NB4 (cell line): Measurements from ENCODE around the gene JOSD1.

Experiments used
- CTCF ChIP-seq: IDR thresholded peaks from one replicate; pipeline ENCODE4 v1.5.1; 2012; ENCODE audit warnings: low read depth, low read length
- POLR2A ChIP-seq: IDR thresholded peaks from 2 replicates; pipeline ENCODE4 v1.6.1; 2011; ENCODE audit warnings: mild to moderate bottlenecking; ENCODE audit not compliant: insufficient read length; ENCODE audit errors: extremely low read depth

GRCh38 chr22:38748487-38749136, 47.9 kb upstream of the JOSD1 start:
- TF ChIP-seq POLR2A (no peak), CTCF (no peak)
